ENCODE results near the gene PTPN22. TPM values are rescaled to one million over a fixed set of nuclear protein-coding genes. Genes with fewer than 3 reads are reported as not detected.
A peak's percentile ranks its signal among the peaks of the same experiment; 100 is the strongest.

Gene PTPN22
- total and polyA plus RNA-seq, 9 of the 15 experiments (the other 6 are each of a cell fraction or from before 2014, with no cell fraction given) = 0.45 to 4.6 (median 1.1) TPM

DNA sequence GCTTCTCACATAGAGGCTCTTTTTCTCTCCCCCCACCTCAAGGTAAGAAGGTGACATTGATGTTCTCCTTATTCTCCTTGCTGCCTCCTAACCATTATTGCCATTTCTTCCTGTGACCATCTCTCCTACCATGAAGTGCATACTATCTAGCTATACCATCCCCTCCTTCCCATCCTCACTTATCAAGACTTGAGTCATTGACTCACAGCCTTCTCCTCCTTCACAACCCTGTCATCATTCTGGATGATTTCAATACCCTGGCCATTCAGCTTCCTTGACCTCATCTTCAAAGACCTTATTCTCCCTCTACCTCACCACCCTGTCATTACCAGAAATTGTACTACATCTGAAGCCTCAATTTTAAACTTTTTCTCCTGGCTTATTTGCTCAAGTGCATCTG, 46.7 kb upstream of the PTPN22 start (continued):
- TF ChIP-seq, protein P1, sequence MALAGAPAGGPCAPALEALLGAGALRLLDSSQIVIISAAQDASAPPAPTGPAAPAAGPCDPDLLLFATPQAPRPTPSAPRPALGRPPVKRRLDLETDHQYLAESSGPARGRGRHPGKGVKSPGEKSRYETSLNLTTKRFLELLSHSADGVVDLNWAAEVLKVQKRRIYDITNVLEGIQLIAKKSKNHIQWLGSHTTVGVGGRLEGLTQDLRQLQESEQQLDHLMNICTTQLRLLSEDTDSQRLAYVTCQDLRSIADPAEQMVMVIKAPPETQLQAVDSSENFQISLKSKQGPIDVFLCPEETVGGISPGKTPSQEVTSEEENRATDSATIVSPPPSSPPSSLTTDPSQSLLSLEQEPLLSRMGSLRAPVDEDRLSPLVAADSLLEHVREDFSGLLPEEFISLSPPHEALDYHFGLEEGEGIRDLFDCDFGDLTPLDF (CRISPR knock-in tag; IDR thresholded peaks at IDR 0.05) = no peak
- TF ChIP-seq STAG1 (CRISPR knock-in tag; IDR thresholded peaks at IDR 0.05; ENCODE audit: borderline replicate concordance) (no peak), CBFA2T3 (IDR thresholded peaks at IDR 0.05) (peak; percentile 59), CREB1 (IDR thresholded peaks at IDR 0.05) (0 out of 2 replicates have a peak, but pooled peaks have one; percentile 49), CREB1 (CRISPR knock-in tag; IDR thresholded peaks at IDR 0.05) (no peak), KDM2B (CRISPR knock-in tag; IDR thresholded peaks at IDR 0.05) (no peak), ZZZ3 (IDR thresholded peaks at IDR 0.05) (no peak), GABPB1 (CRISPR knock-in tag; IDR thresholded peaks at IDR 0.05) (no peak), NFIX (CRISPR knock-in tag; IDR thresholded peaks at IDR 0.05; ENCODE audit: low read depth) (no peak), NONO (IDR thresholded peaks at IDR 0.05; ENCODE audit: low read depth in 2 of 2, low read length in 1 of 2) (no peak), MAZ (CRISPR knock-in tag; conservative IDR thresholded peaks at IDR 0.05 in 1 of 2, IDR thresholded peaks at IDR 0.05 in 1 of 2) (no peak), BCL6 (CRISPR knock-in tag; IDR thresholded peaks at IDR 0.05) (no peak), ARID3B (CRISPR knock-in tag; IDR thresholded peaks at IDR 0.05; ENCODE audit: borderline replicate concordance) (no peak), TBL1XR1 (IDR thresholded peaks at IDR 0.05; ENCODE audit: low read length in 2 of 2) (no peak), SMAD2 (IDR thresholded peaks at IDR 0.05; ENCODE audit: low read depth, low read length) (no peak), SMARCE1 (IDR thresholded peaks at IDR 0.05) (0 out of 2 replicates have a peak, but pooled peaks have one; percentile 40), PURB (CRISPR knock-in tag; IDR thresholded peaks at IDR 0.05; ENCODE audit: low read depth) (no peak), HNRNPH1 (optimal IDR thresholded peaks at IDR 0.05; ENCODE audit: low read depth, low read length) (no peak), SMARCA4 (IDR thresholded peaks at IDR 0.05) (peak; percentile 55), FOSL1 (tag; conservative IDR thresholded peaks at IDR 0.05) (peak; percentile 67; the same call in 1 of the 2 replicates), NFXL1 (CRISPR knock-in tag; IDR thresholded peaks at IDR 0.05) (no peak), CTBP1 (IDR thresholded peaks at IDR 0.05; ENCODE audit: borderline replicate concordance) (no peak), IRF2 (CRISPR knock-in tag; IDR thresholded peaks at IDR 0.05) (no peak), SPI1 (IDR thresholded peaks at IDR 0.05; ENCODE audit: borderline replicate concordance, low read depth, low read length) (no peak), SRSF1 (IDR thresholded peaks at IDR 0.05; ENCODE audit: low read depth, low read length) (no peak), RBM14 (IDR thresholded peaks at IDR 0.05; ENCODE audit: borderline replicate concordance, insufficient read depth, low read depth, low read length) (no peak), NFE2L1 (tag; IDR thresholded peaks at IDR 0.05; ENCODE audit: borderline replicate concordance, low read depth) (no peak), CBFA2T2 (conservative IDR thresholded peaks at IDR 0.05) (0 out of 2 replicates have a peak, but pooled peaks have one; percentile 22)
- TF ChIP-seq, protein P2, sequence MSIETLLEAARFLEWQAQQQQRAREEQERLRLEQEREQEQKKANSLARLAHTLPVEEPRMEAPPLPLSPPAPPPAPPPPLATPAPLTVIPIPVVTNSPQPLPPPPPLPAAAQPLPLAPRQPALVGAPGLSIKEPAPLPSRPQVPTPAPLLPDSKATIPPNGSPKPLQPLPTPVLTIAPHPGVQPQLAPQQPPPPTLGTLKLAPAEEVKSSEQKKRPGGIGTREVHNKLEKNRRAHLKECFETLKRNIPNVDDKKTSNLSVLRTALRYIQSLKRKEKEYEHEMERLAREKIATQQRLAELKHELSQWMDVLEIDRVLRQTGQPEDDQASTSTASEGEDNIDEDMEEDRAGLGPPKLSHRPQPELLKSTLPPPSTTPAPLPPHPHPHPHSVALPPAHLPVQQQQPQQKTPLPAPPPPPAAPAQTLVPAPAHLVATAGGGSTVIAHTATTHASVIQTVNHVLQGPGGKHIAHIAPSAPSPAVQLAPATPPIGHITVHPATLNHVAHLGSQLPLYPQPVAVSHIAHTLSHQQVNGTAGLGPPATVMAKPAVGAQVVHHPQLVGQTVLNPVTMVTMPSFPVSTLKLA (conservative IDR thresholded peaks at IDR 0.05) = no peak

Measured in K562 (cell line).